Measurements from ENCODE around the gene SLC9C1. TPM values are rescaled to one million over a fixed set of nuclear protein-coding genes. Genes with fewer than 3 reads are reported as not detected.

SLC9C1 gene
- total and polyA plus RNA-seq, 7 experiments from 2014 or later = 0.08 TPM; not detected in 6

GRCh38 chr3:112273536-112273935 is 20.5 kb downstream of the SLC9C1 start:
- Histone ChIP-seq H3K27me3 (ENCODE audit: control insufficient read depth in 2 of 2, insufficient read depth in 2 of 2, low read length in 2 of 2) (no peaks in the 10 kb centered on the region), H3K27ac (ENCODE audit: low read depth, low read length) (no peak overlapping the region), H3K4me1 (ENCODE audit: control insufficient read depth in 2 of 2, insufficient read depth in 2 of 2, low read length in 2 of 2) (no peaks in the 10 kb centered on the region), H3K9me3 (ENCODE audit: control insufficient read depth in 2 of 3, low read length in 3 of 3) (no peaks in the 10 kb centered on the region), H3K4me3 (ENCODE audit: low read length) (no peak overlapping the region), H3K36me3 (ENCODE audit: control insufficient read depth in 2 of 3, insufficient read depth in 3 of 3, low read length in 3 of 3) (no peaks in the 10 kb centered on the region)
- no peak for ATAC-seq
- Mint-ChIP-seq H3K4me3 (no peak overlapping the region), H3K27me3 (peaks cover 0 to 28% (median 7%) of the 10 kb centered on the region in 5 donors), H3K36me3 (no peaks in the 10 kb centered on the region), H3K9me3 (peaks cover 0 to 1% (median 0%) of the 10 kb centered on the region in 11 donors), H3K27ac (no peak overlapping the region), H3K4me1 (no peaks in the 10 kb centered on the region)
- ChIA-PET CTCF (no interaction called here), POLR2A (interaction anchor here (1.0 kb wide), 1 partner anchor 12 kb away, joined by 3 read pairs; no protein-coding TSS in a partner anchor)
- DNase-seq = no peak
- intact Hi-C loops (cut with micrococcal nuclease) = no loop called here

- Mint-ChIP-seq H3K4me3 (no peak overlapping the region), H3K4me1 (no peaks in the 10 kb centered on the region), H3K36me3 (peaks cover 0 to 6% (median 0%) of the 10 kb centered on the region in 5 donors), H3K9me3 (peaks cover 0 to 3% (median 0%) of the 10 kb centered on the region in 11 donors), H3K27ac (no peak overlapping the region), H3K27me3 (peaks cover 0 to 8% (median 0%) of the 10 kb centered on the region in 5 donors)
- Histone ChIP-seq H3K4me3 (ENCODE audit: low read length) (no peak overlapping the region), H3K9me3 (ENCODE audit: control insufficient read depth in 2 of 3, low read length in 3 of 3) (no peaks in the 10 kb centered on the region), H3K4me1 (ENCODE audit: control insufficient read depth in 2 of 2, insufficient read depth in 2 of 2, low read length in 2 of 2) (no peaks in the 10 kb centered on the region), H3K27ac (ENCODE audit: low read depth, low read length) (no peak overlapping the region), H3K36me3 (ENCODE audit: control insufficient read depth in 2 of 3, insufficient read depth in 3 of 3, low read length in 3 of 3) (no peaks in the 10 kb centered on the region), H3K27me3 (ENCODE audit: control insufficient read depth in 2 of 2, insufficient read depth in 2 of 2, low read length in 2 of 2) (no peaks in the 10 kb centered on the region)
- intact Hi-C loops (cut with micrococcal nuclease) = no loop called here
- ChIA-PET POLR2A (interaction anchor here (0.6 kb wide), 1 partner anchor 514 kb away, joined by 3 read pairs; no protein-coding TSS in a partner anchor), CTCF (no interaction called here)
- DNase-seq (no peak), ATAC-seq (peak; percentile 44)
Measured at GRCh38 chr3:112261742-112262141, 32.3 kb downstream of the SLC9C1 start.

GRCh38 chr3:112260563-112260962 is 33.5 kb downstream of the SLC9C1 start:
- DNase-seq (no peak), ATAC-seq (no peak)
- Mint-ChIP-seq H3K36me3 (peaks cover 0 to 6% (median 0%) of the 10 kb centered on the region in 5 donors), H3K4me3 (no peak overlapping the region), H3K27ac (no peak overlapping the region), H3K9me3 (peaks cover 0 to 5% (median 2%) of the 10 kb centered on the region in 11 donors), H3K27me3 (peaks cover 0 to 7% (median 0%) of the 10 kb centered on the region in 5 donors), H3K4me1 (no peaks in the 10 kb centered on the region)
- H3K36me3 ChIP-seq (ENCODE audit: control insufficient read depth in 2 of 3, insufficient read depth in 3 of 3, low read length in 3 of 3) = no peaks in the 10 kb centered on the region
- H3K27ac ChIP-seq (ENCODE audit: low read depth, low read length) = no peak overlapping the region
- H3K4me3 ChIP-seq (ENCODE audit: low read length) = no peak overlapping the region
- CTCF ChIA-PET = no interaction called here
- intact Hi-C loops (cut with micrococcal nuclease) = no loop called here
- H3K27me3 ChIP-seq (ENCODE audit: control insufficient read depth in 2 of 2, insufficient read depth in 2 of 2, low read length in 2 of 2) = no peaks in the 10 kb centered on the region
- POLR2A ChIA-PET = interaction anchor here (0.6 kb wide), 1 partner anchor 8 kb away, joined by 3 read pairs; no protein-coding TSS in a partner anchor
- H3K9me3 ChIP-seq (ENCODE audit: control insufficient read depth in 2 of 3, low read length in 3 of 3) = no peaks in the 10 kb centered on the region
- H3K4me1 ChIP-seq (ENCODE audit: control insufficient read depth in 2 of 2, insufficient read depth in 2 of 2, low read length in 2 of 2) = no peaks in the 10 kb centered on the region

GRCh38 chr3:112253301-112253971 is 40.6 kb downstream of the SLC9C1 start:
- Histone ChIP-seq H3K9me3 (ENCODE audit: control insufficient read depth in 2 of 3, low read length in 3 of 3) (peaks cover 0 to 7% (median 0%) of the 10 kb centered on the region in 3 experiments), H3K4me3 (ENCODE audit: low read length) (no peak overlapping the region), H3K36me3 (ENCODE audit: control insufficient read depth in 2 of 3, insufficient read depth in 3 of 3, low read length in 3 of 3) (no peaks in the 10 kb centered on the region), H3K27ac (ENCODE audit: low read depth, low read length) (no peak overlapping the region), H3K27me3 (ENCODE audit: control insufficient read depth in 2 of 2, insufficient read depth in 2 of 2, low read length in 2 of 2) (no peaks in the 10 kb centered on the region), H3K4me1 (ENCODE audit: control insufficient read depth in 2 of 2, insufficient read depth in 2 of 2, low read length in 2 of 2) (no peaks in the 10 kb centered on the region)
- POLR2A ChIA-PET = no interaction called here
- Mint-ChIP-seq H3K9me3 (peaks cover 5 to 26% (median 23%) of the 10 kb centered on the region in 11 donors), H3K27me3 (peaks cover 0 to 12% (median 7%) of the 10 kb centered on the region in 5 donors), H3K36me3 (peaks cover 1 to 20% (median 5%) of the 10 kb centered on the region in 5 donors), H3K4me1 (peaks cover 0 to 5% (median 0%) of the 10 kb centered on the region in 7 donors), H3K4me3 (no peak overlapping the region), H3K27ac (no peak overlapping the region)
- intact Hi-C loops (cut with micrococcal nuclease) = no loop called here
- ATAC-seq = no peak
- DNase-seq = no peak
- CTCF ChIA-PET = no interaction called here

- ATAC-seq (no peak), DNase-seq (no peak)
- Histone ChIP-seq H3K9me3 (ENCODE audit: control insufficient read depth in 2 of 3, low read length in 3 of 3) (no peaks in the 10 kb centered on the region), H3K4me1 (ENCODE audit: control insufficient read depth in 2 of 2, insufficient read depth in 2 of 2, low read length in 2 of 2) (no peaks in the 10 kb centered on the region), H3K27me3 (ENCODE audit: control insufficient read depth in 2 of 2, insufficient read depth in 2 of 2, low read length in 2 of 2) (no peaks in the 10 kb centered on the region), H3K4me3 (ENCODE audit: low read length) (no peak overlapping the region), H3K27ac (ENCODE audit: low read depth, low read length) (no peak overlapping the region), H3K36me3 (ENCODE audit: control insufficient read depth in 2 of 3, insufficient read depth in 3 of 3, low read length in 3 of 3) (no peaks in the 10 kb centered on the region)
- Mint-ChIP-seq H3K36me3 (peaks cover 0 to 3% (median 0%) of the 10 kb centered on the region in 5 donors), H3K27ac (no peak overlapping the region), H3K27me3 (peaks cover 0 to under 1% (median 0%) of the 10 kb centered on the region in 5 donors), H3K9me3 (peaks cover 0 to 4% (median 0%) of the 10 kb centered on the region in 11 donors), H3K4me3 (no peak overlapping the region), H3K4me1 (no peaks in the 10 kb centered on the region)
- intact Hi-C loops (cut with micrococcal nuclease) = no loop called here
- POLR2A ChIA-PET = no interaction called here
- CTCF ChIA-PET = interaction anchor here (0.7 kb wide), 1 partner anchor 104 kb away, joined by 3 read pairs; no protein-coding TSS in a partner anchor
Measured at GRCh38 chr3:112247900-112248299, 46.1 kb downstream of the SLC9C1 start.

GRCh38 chr3:112247350-112247749 is 46.7 kb downstream of the SLC9C1 start:
- peaks cover 0 to 6% (median 2%) of the 10 kb centered on the region in 5 donors for H3K27me3 Mint-ChIP-seq
- H3K4me3 Mint-ChIP-seq = no peak overlapping the region
- no peaks in the 10 kb centered on the region for H3K4me1 Mint-ChIP-seq
- Histone ChIP-seq H3K4me1 (ENCODE audit: control insufficient read depth in 2 of 2, insufficient read depth in 2 of 2, low read length in 2 of 2) (no peaks in the 10 kb centered on the region), H3K9me3 (ENCODE audit: control insufficient read depth in 2 of 3, low read length in 3 of 3) (no peaks in the 10 kb centered on the region), H3K4me3 (ENCODE audit: low read length) (no peak overlapping the region), H3K27ac (ENCODE audit: low read depth, low read length) (no peak overlapping the region), H3K36me3 (ENCODE audit: control insufficient read depth in 2 of 3, insufficient read depth in 3 of 3, low read length in 3 of 3) (no peaks in the 10 kb centered on the region), H3K27me3 (ENCODE audit: control insufficient read depth in 2 of 2, insufficient read depth in 2 of 2, low read length in 2 of 2) (no peaks in the 10 kb centered on the region)
- intact Hi-C loops (cut with micrococcal nuclease) = no loop called here
- ChIA-PET POLR2A (no interaction called here), CTCF (interaction anchor here (0.7 kb wide), 1 partner anchor 104 kb away, joined by 3 read pairs; no protein-coding TSS in a partner anchor)
- ATAC-seq (no peak), DNase-seq (no peak)
- H3K9me3 Mint-ChIP-seq = peaks cover 0 to 4% (median 0%) of the 10 kb centered on the region in 11 donors
- H3K36me3 Mint-ChIP-seq = peaks cover 0 to 3% (median 0%) of the 10 kb centered on the region in 5 donors
- H3K27ac Mint-ChIP-seq = no peak overlapping the region

Data from naive thymus-derived CD4-positive, alpha-beta T cell (primary cell).